Ovary (tissue), 3 donors: ENCODE data around the gene ASB7.

Experiments
- CTCF ChIP-seq, 3 donors: fragments of 450-650 bp in 2 of 3; fragments of 200-600 bp in 1 of 3; IDR thresholded peaks; one replicate each; pipeline versions ENCODE4 v1.5.1 to v1.8.0; 2016 to 2022; ENCODE audit warnings: antibody characterized with exemption in 3 of 3, mild to moderate bottlenecking in 1 of 3
- EP300 ChIP-seq: sonication (generic); formaldehyde crosslinking; IDR thresholded peaks from one replicate; pipeline ENCODE4 v1.6.1; 2017; ENCODE audit warnings: antibody characterized with exemption
- POLR2A ChIP-seq: fragments of 450-650 bp; IDR thresholded peaks from one replicate; pipeline ENCODE4 v1.6.1; 2017; ENCODE audit warnings: antibody characterized with exemption, mild to moderate bottlenecking, moderate library complexity
- donor health status: DM: no; HTN: no; CAD: no.

GRCh38 chr15:100569391-100569790, 33.0 kb upstream of the ASB7 start:
- TF ChIP-seq CTCF (IDR thresholded peaks at IDR 0.05) (no peak), EP300 (no peak), POLR2A (no peak)
